K562 (cell line): ENCODE measurements around the gene RGS6.

ENCODE experiments used
- ATF2 ChIP-seq: sonication (generic); formaldehyde crosslinking; IDR thresholded peaks from 2 replicates; pipeline ENCODE4 v1.8.1; 2022; ENCODE audit warnings: missing genetic modification reagents
- CTCF ChIP-seq, 3 experiments: IDR thresholded peaks in 2 of 3; conservative IDR thresholded peaks in 1 of 3; 2 replicates each; pipeline ENCODE4 v1.5.1; 2011 to 2012; ENCODE audit warnings: low read length in 3 of 3, mild to moderate bottlenecking in 3 of 3, control low read depth in 2 of 3, improper control_type of control experiment in 1 of 3, inconsistent platforms in 1 of 3, low read depth in 1 of 3, mixed read lengths in 1 of 3, moderate library complexity in 1 of 3; ENCODE audit not compliant: insufficient read depth in 2 of 3
- EP400 ChIP-seq: fragments of 450-650 bp; IDR thresholded peaks from 2 replicates; pipeline ENCODE4 v1.6.1; 2017; ENCODE audit warnings: antibody characterized with exemption, mild to moderate bottlenecking, moderate library complexity
- HDAC1 ChIP-seq, 2 experiments: fragments of 450-650 bp; IDR thresholded peaks; 2 replicates each; pipeline ENCODE4 v1.6.1; 2016 to 2017; ENCODE audit warnings: inconsistent platforms in 1 of 2, mild to moderate bottlenecking in 1 of 2, moderate library complexity in 1 of 2
- POLR2AphosphoS5 ChIP-seq: IDR thresholded peaks from 2 replicates; pipeline ENCODE4 v1.6.1; 2011; ENCODE audit warnings: mild to moderate bottlenecking, low read depth, low read length, moderate library complexity; ENCODE audit not compliant: control insufficient read depth, insufficient read depth
- SNRNP70 ChIP-seq: fragments of 200-400 bp; formaldehyde crosslinking; optimal IDR thresholded peaks from 2 replicates; pipeline ENCODE3; 2017; ENCODE audit warnings: low read depth, low read length
- ZFP36 ChIP-seq: fragments of 150-350 bp; IDR thresholded peaks from 2 replicates; pipeline ENCODE4 v1.6.1; 2018; ENCODE audit warnings: low read length, low read depth; ENCODE audit not compliant: partially characterized antibody
- ZNF124 ChIP-seq: sonication (generic); formaldehyde crosslinking; IDR thresholded peaks from 2 replicates; pipeline ENCODE4 v1.8.1; 2022; ENCODE audit warnings: missing genetic modification reagents
- ZNF347 ChIP-seq: fragments of 450-650 bp; formaldehyde crosslinking; IDR thresholded peaks from 2 replicates; pipeline ENCODE4 v1.4.0; 2020; ENCODE audit warnings: low read depth, mild to moderate bottlenecking, moderate library complexity

GRCh38 chr14:72607386-72608130 is 675.3 kb downstream of the RGS6 start:
- no peak for TF ChIP-seq POLR2AphosphoS5
- TF ChIP-seq ZNF124 (CRISPR knock-in tag), result no peak
- no peak for TF ChIP-seq ZFP36
- no peak for TF ChIP-seq EP400
- no peak for TF ChIP-seq ZNF347 (CRISPR knock-in tag)
- no peak for TF ChIP-seq ATF2 (CRISPR knock-in tag)
- no peak for TF ChIP-seq HDAC1 (IDR thresholded peaks at IDR 0.05)
- TF ChIP-seq SNRNP70, result no peak
- no peak for TF ChIP-seq CTCF (IDR thresholded peaks at IDR 0.05 in 2 of 3, conservative IDR thresholded peaks at IDR 0.05 in 1 of 3; ENCODE audit: insufficient read depth in 2 of 3, low read depth in 1 of 3, low read length in 3 of 3)
